ACC112 (cell line): ENCODE data around the gene CYP2F1.

ENCODE experiments used
- H2AFZ ChIP-seq: fragments of 200-600 bp; sonication (generic); one replicate; pipeline ENCODE4 v1.6.0; 2017; ENCODE audit warnings: antibody characterized with exemption, low read length; ENCODE audit not compliant: unreplicated experiment
- H3K27ac ChIP-seq: fragments of 200-600 bp; sonication (generic); 2 replicates; pipeline ENCODE4 v1.5.1; 2014; ENCODE audit warnings: low read depth, mild to moderate bottlenecking, antibody characterized with exemption, low read length, moderate library complexity
- H3K27me3 ChIP-seq: fragments of 200-600 bp; sonication (generic); 2 replicates; pipeline ENCODE4 v1.6.1; 2014; ENCODE audit warnings: mild to moderate bottlenecking, antibody characterized with exemption, low read length, moderate library complexity, mixed read lengths; ENCODE audit not compliant: insufficient read depth
- H3K36me3 ChIP-seq: fragments of 200-600 bp; sonication (generic); 2 replicates; pipeline ENCODE4 v1.6.1; 2016; ENCODE audit warnings: mild to moderate bottlenecking, antibody characterized with exemption, low read length, moderate library complexity, mixed read lengths; ENCODE audit not compliant: insufficient read depth
- H3K4me1 ChIP-seq: fragments of 200-600 bp; sonication (generic); one replicate; pipeline ENCODE4 v1.6.1; 2016; ENCODE audit warnings: low read length, mixed read lengths; ENCODE audit not compliant: insufficient read depth, unreplicated experiment, control insufficient read depth
- H3K4me3 ChIP-seq: fragments of 200-600 bp; sonication (generic); 2 replicates; pipeline ENCODE4 v1.5.1; 2014; ENCODE audit warnings: mild to moderate bottlenecking, low read depth, low read length
- H3K79me2 ChIP-seq: fragments of 200-600 bp; sonication (generic); one replicate; pipeline ENCODE4 v1.6.0; 2016; ENCODE audit warnings: low read length; ENCODE audit not compliant: control insufficient read depth, unreplicated experiment, insufficient read depth

Gene CYP2F1

GRCh38 chr19:41114132-41114531 is at the start of gene CYP2F1:
TSS of gene CYP2F1 (plus strand) at chr19:41114432. CDS start at chr19:41116189, 1,757 bp downstream.
- no peaks in the 10 kb centered on the region for H3K79me2 ChIP-seq
- no peaks in the 10 kb centered on the region for H3K4me1 ChIP-seq
- no peaks in the 10 kb centered on the region for H3K36me3 ChIP-seq
- H3K27me3 ChIP-seq: peaks cover 9% of the 10 kb centered on the region
- H2AFZ ChIP-seq: no peak within 1 kb of the TSS
- H3K4me3 ChIP-seq: no peak within 1 kb of the TSS
- H3K27ac ChIP-seq: no peak within 1 kb of the TSS

- Histone ChIP-seq H3K4me3 (no peak overlapping the region), H3K27me3 (peaks cover 31% of the 10 kb centered on the region; the same call in 1 of the 2 replicates), H2AFZ (no peak overlapping the region), H3K36me3 (no peaks in the 10 kb centered on the region), H3K27ac (no peak overlapping the region), H3K4me1 (no peaks in the 10 kb centered on the region), H3K79me2 (no peaks in the 10 kb centered on the region)
Observed at GRCh38 chr19:41064974-41065569, 49.2 kb upstream of the CYP2F1 start.

- Histone ChIP-seq H3K36me3 (no peaks in the 10 kb centered on the region), H3K27ac (no peak overlapping the region), H2AFZ (no peak overlapping the region), H3K4me3 (no peak overlapping the region), H3K79me2 (no peaks in the 10 kb centered on the region), H3K27me3 (peaks cover 16% of the 10 kb centered on the region), H3K4me1 (no peaks in the 10 kb centered on the region)
Observed at GRCh38 chr19:41076286-41076685, 37.9 kb upstream of the CYP2F1 start.

- peaks cover 30% of the 10 kb centered on the region; the same call in 1 of the 2 replicates for H3K27me3 ChIP-seq
- no peak overlapping the region for H3K27ac ChIP-seq
- H3K4me1 ChIP-seq: no peaks in the 10 kb centered on the region
- H2AFZ ChIP-seq: no peak overlapping the region
- H3K4me3 ChIP-seq: no peak overlapping the region
- H3K36me3 ChIP-seq: no peaks in the 10 kb centered on the region
- no peaks in the 10 kb centered on the region for H3K79me2 ChIP-seq
Observed at GRCh38 chr19:41083516-41083915, 30.7 kb upstream of the CYP2F1 start.

GRCh38 chr19:41085748-41086415 is 28.4 kb upstream of the CYP2F1 start:
- Histone ChIP-seq H2AFZ (no peak overlapping the region), H3K27ac (no peak overlapping the region), H3K36me3 (no peaks in the 10 kb centered on the region), H3K79me2 (no peaks in the 10 kb centered on the region), H3K4me3 (no peak overlapping the region), H3K4me1 (no peaks in the 10 kb centered on the region), H3K27me3 (peaks cover 27% of the 10 kb centered on the region; the same call in 1 of the 2 replicates)

GRCh38 chr19:41088151-41088550 is 26.1 kb upstream of the CYP2F1 start, which contains the start of gene CYP2A13:
TSS of gene CYP2A13 (plus strand) at chr19:41088451. CDS start at chr19:41088472, 21 bp downstream.
- Histone ChIP-seq H2AFZ (no peak within 1 kb of the TSS), H3K79me2 (no peaks in the 10 kb centered on the region), H3K36me3 (no peaks in the 10 kb centered on the region), H3K27ac (no peak within 1 kb of the TSS), H3K27me3 (peaks cover 26% of the 10 kb centered on the region; the same call in 1 of the 2 replicates), H3K4me1 (no peaks in the 10 kb centered on the region), H3K4me3 (no peak within 1 kb of the TSS)

GRCh38 chr19:41089959-41090358 is 24.3 kb upstream of the CYP2F1 start:
- Histone ChIP-seq H3K4me3 (no peak overlapping the region), H3K79me2 (no peaks in the 10 kb centered on the region), H3K27me3 (peaks cover 21% of the 10 kb centered on the region; the same call in 1 of the 2 replicates), H3K36me3 (no peaks in the 10 kb centered on the region), H2AFZ (no peak overlapping the region), H3K27ac (no peak overlapping the region), H3K4me1 (no peaks in the 10 kb centered on the region)

- 0 out of 2 replicates have a peak, but pooled peaks cover 4% of the 10 kb centered on the region for H3K27me3 ChIP-seq
- H3K4me1 ChIP-seq: no peaks in the 10 kb centered on the region
- no peak overlapping the region for H2AFZ ChIP-seq
- no peak overlapping the region for H3K4me3 ChIP-seq
- H3K27ac ChIP-seq: no peak overlapping the region
- H3K36me3 ChIP-seq: no peaks in the 10 kb centered on the region
- H3K79me2 ChIP-seq: no peaks in the 10 kb centered on the region
Observed at GRCh38 chr19:41095703-41096102, 18.5 kb upstream of the CYP2F1 start.

- no peak overlapping the region for H3K4me3 ChIP-seq
- H2AFZ ChIP-seq: no peak overlapping the region
Observed at GRCh38 chr19:41096353-41096752, 17.9 kb upstream of the CYP2F1 start.

GRCh38 chr19:41097302-41097701 is 16.9 kb upstream of the CYP2F1 start:
- no peaks in the 10 kb centered on the region for H3K79me2 ChIP-seq
- H3K4me3 ChIP-seq: no peak overlapping the region
- no peaks in the 10 kb centered on the region for H3K36me3 ChIP-seq
- H2AFZ ChIP-seq: no peak overlapping the region
- H3K27ac ChIP-seq: no peak overlapping the region
- no peaks in the 10 kb centered on the region for H3K4me1 ChIP-seq
- H3K27me3 ChIP-seq: 0 out of 2 replicates have a peak, but pooled peaks cover 4% of the 10 kb centered on the region

More at GRCh38 chr19:41096353-41096752, 17.9 kb upstream of the CYP2F1 start:
- H3K27me3 ChIP-seq: 0 out of 2 replicates have a peak, but pooled peaks cover 4% of the 10 kb centered on the region
- H3K36me3 ChIP-seq: no peaks in the 10 kb centered on the region
- H3K79me2 ChIP-seq: no peaks in the 10 kb centered on the region
- H3K27ac ChIP-seq: no peak overlapping the region
- H3K4me1 ChIP-seq: no peaks in the 10 kb centered on the region

GRCh38 chr19:41098762-41099161 is 15.5 kb upstream of the CYP2F1 start:
- Histone ChIP-seq H3K27ac (no peak overlapping the region), H3K79me2 (no peaks in the 10 kb centered on the region), H3K4me3 (no peak overlapping the region), H3K4me1 (no peaks in the 10 kb centered on the region), H3K36me3 (no peaks in the 10 kb centered on the region), H3K27me3 (no peaks in the 10 kb centered on the region), H2AFZ (no peak overlapping the region)
